ENCODE data around the gene CDADC1. TPM values are rescaled to one million over a fixed set of nuclear protein-coding genes. Genes with fewer than 3 reads are reported as not detected.

CDADC1 gene
- total RNA-seq, 1 experiment from 2014 or later: 19.3 TPM

DNA sequence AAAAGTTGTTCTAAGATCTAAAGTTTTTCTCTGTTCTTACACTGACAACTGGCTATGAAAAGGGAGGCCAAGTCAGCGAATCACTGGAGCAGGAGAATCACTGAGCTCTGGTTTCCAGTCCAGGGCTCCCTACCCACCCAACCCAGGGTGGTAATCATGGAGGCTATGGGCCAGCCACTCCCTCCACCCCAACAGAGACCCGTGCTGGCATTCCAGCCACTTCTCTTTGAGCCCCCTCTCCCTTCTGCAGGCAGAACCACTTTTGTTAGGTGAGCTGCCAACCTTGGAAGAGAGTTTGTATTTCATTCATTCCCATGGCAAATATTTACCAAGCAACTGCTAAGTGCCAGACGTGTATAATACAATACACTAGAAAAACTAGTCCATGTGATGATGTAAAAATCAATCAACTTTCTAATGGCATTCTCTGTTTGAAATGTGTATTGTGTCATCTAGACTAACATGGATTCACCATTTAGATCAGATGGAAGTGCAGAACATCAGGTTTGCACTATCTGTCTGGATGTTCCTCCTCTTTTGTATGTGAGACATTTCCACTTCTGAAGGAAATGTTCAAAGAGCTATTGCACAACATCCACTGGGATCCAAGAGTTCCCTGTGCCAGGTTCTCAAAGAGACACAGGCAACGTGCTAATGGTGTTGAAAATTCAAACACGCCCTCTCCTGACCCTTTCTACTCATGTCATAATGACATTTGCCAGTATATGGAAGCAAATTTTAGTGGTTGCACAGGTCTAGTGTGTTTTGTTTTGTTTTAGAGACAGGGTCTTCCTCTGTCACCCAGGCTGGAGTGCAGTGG, 22.3 kb upstream of the CDADC1 start:
- Histone ChIP-seq H4K20me1 (ENCODE audit: insufficient read depth, low read depth, low read length) (no peaks in the 10 kb centered on the region), H3K4me3 (ENCODE audit: low read length) (no peak overlapping the region), H2AFZ (ENCODE audit: low read length) (no peak overlapping the region), H3K79me2 (ENCODE audit: low read length) (no peaks in the 10 kb centered on the region), H3K9ac (ENCODE audit: low read length) (no peak overlapping the region), H3K4me1 (ENCODE audit: low read length) (no peaks in the 10 kb centered on the region), H3K9me3 (ENCODE audit: low read length) (no peaks in the 10 kb centered on the region), H3K36me3 (ENCODE audit: insufficient read depth, low read length) (no peaks in the 10 kb centered on the region), H3K27me3 (ENCODE audit: low read length) (no peaks in the 10 kb centered on the region), H3K27ac (ENCODE audit: low read length) (no peak overlapping the region), H3K4me2 (ENCODE audit: low read depth, low read length, poor library complexity, severe bottlenecking) (no peak overlapping the region), H3K9me2 (replicated peaks; ENCODE audit: insufficient read depth, low read length) (no peaks in the 10 kb centered on the region)
- DNase-seq: no peak

DNA sequence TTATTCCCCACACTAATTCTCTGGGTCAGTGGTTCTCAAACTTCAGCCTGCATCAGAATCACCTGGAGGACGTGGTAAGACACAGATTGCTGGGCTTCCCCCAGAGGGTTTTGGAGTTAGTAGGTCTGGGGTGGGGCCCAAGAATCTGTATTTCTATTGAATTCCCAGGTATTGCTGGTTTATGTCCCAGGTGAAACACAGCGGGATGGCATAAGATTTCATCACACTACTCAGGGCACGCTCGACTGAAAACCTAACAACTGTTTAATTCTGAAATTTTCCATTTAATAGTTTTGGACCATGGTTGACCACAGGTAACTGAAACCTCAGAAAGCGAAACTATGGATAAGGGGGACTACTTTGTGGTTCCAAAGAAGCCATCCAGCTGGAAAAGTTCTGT, 21.1 kb upstream of the CDADC1 start:
- Histone ChIP-seq H4K20me1 (ENCODE audit: insufficient read depth, low read depth, low read length) (no peaks in the 10 kb centered on the region), H3K4me1 (ENCODE audit: low read length) (no peaks in the 10 kb centered on the region), H3K9me2 (replicated peaks; ENCODE audit: insufficient read depth, low read length) (no peaks in the 10 kb centered on the region), H3K36me3 (ENCODE audit: insufficient read depth, low read length) (no peaks in the 10 kb centered on the region), H3K9me3 (ENCODE audit: low read length) (no peaks in the 10 kb centered on the region), H3K9ac (ENCODE audit: low read length) (no peak overlapping the region), H3K27me3 (ENCODE audit: low read length) (no peaks in the 10 kb centered on the region), H3K79me2 (ENCODE audit: low read length) (no peaks in the 10 kb centered on the region), H3K27ac (ENCODE audit: low read length) (no peak overlapping the region), H2AFZ (ENCODE audit: low read length) (no peak overlapping the region), H3K4me3 (ENCODE audit: low read length) (no peak overlapping the region), H3K4me2 (ENCODE audit: low read depth, low read length, poor library complexity, severe bottlenecking) (no peak overlapping the region)
- no peak for DNase-seq

DNA sequence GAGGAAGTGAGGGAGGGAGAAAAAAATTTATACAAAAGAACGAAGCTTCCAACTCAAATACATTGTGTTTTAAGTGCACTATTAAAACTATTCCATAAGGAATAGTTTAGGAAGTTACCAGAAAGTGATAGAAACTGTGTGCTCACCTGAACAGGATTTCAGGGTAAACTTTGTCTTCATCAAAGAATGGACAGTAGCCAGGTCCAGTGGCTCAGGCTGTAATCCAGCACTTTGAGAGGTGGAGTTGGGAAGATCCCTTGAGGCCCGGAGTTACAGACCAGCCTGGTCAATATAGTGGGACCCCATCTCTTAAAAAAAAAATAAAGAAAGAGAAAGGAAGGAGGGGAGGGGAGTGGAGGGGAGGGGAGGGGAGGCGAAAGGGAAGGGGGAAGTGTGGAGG, 13.0 kb upstream of the CDADC1 start:
- Histone ChIP-seq H3K4me2 (ENCODE audit: low read depth, low read length, poor library complexity, severe bottlenecking) (peak overlapping the region; percentile 12), H3K9me3 (ENCODE audit: low read length) (no peaks in the 10 kb centered on the region), H3K9ac (ENCODE audit: low read length) (no peak overlapping the region)

DNA sequence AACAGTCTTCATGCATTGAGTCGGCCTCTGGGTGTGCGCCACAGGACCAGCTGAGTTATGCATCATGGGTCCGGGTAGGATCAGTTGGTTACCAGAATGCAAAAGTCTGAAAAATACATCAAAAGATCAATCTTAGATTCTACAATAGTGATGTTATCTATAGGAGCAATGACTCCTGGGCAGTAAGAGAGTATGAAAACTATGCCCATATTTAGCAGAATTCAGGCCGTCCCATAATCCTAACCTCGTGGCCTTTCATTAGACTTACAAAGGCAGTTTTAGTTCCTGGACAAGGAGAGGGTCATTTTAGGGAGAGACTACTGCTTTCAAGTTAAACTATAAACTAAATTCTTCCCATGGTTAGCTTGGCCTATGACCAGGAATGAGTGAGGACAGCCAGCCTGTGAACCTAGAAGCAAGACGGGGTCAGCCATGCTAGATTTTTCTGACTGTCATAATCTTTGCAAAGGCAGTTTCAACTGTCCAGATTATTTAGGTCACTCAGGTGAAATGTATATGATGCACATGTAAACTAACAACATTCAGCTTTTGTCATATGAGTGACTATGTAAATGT, 11.8 kb upstream of the CDADC1 start:
- no peaks in the 10 kb centered on the region for H4K20me1 ChIP-seq (ENCODE audit: insufficient read depth, low read depth, low read length)

More for the DNA sequence above, 13.0 kb upstream of the CDADC1 start:
- no peak for DNase-seq
- no peaks in the 10 kb centered on the region for H4K20me1 ChIP-seq (ENCODE audit: insufficient read depth, low read depth, low read length)
- H3K27me3 ChIP-seq (ENCODE audit: low read length): no peaks in the 10 kb centered on the region
- peaks cover 36% of the 10 kb centered on the region for H3K4me1 ChIP-seq (ENCODE audit: low read length)
- H3K79me2 ChIP-seq (ENCODE audit: low read length): no peaks in the 10 kb centered on the region
- no peaks in the 10 kb centered on the region for H3K36me3 ChIP-seq (ENCODE audit: insufficient read depth, low read length)
- no peak overlapping the region for H3K4me3 ChIP-seq (ENCODE audit: low read length)
- H3K9me2 ChIP-seq (replicated peaks; ENCODE audit: insufficient read depth, low read length): no peaks in the 10 kb centered on the region
- no peak overlapping the region for H3K27ac ChIP-seq (ENCODE audit: low read length)
- no peak overlapping the region for H2AFZ ChIP-seq (ENCODE audit: low read length)

DNA sequence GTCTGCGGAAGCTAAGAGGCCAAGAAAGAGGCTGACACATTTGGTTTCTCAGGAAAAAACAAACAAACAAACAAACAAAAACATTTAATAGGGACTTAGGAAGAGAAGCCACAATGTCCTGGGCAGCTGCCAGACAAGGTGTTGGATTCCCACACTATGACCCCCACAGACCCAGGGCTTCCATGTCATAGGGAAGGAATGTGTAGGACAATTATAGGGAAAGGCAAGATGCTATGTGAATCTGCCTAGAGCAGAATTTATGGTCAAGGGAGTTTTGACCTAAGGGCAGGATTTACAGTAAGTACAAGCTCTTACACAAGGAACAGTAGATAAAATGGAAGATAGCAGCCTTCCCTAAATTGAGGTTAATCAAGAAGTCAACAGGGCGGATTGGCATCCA, 9.1 kb upstream of the CDADC1 start:
- Histone ChIP-seq H4K20me1 (ENCODE audit: insufficient read depth, low read depth, low read length) (no peaks in the 10 kb centered on the region), H2AFZ (ENCODE audit: low read length) (no peak overlapping the region), H3K79me2 (ENCODE audit: low read length) (no peaks in the 10 kb centered on the region), H3K36me3 (ENCODE audit: insufficient read depth, low read length) (no peaks in the 10 kb centered on the region), H3K4me1 (ENCODE audit: low read length) (peaks cover 38% of the 10 kb centered on the region), H3K9me2 (replicated peaks; ENCODE audit: insufficient read depth, low read length) (no peaks in the 10 kb centered on the region), H3K9me3 (ENCODE audit: low read length) (no peaks in the 10 kb centered on the region), H3K27me3 (ENCODE audit: low read length) (no peaks in the 10 kb centered on the region), H3K27ac (ENCODE audit: low read length) (no peak overlapping the region), H3K9ac (ENCODE audit: low read length) (no peak overlapping the region), H3K4me2 (ENCODE audit: low read depth, low read length, poor library complexity, severe bottlenecking) (no peak overlapping the region), H3K4me3 (ENCODE audit: low read length) (no peak overlapping the region)
- DNase-seq: no peak

More for the DNA sequence above, 11.8 kb upstream of the CDADC1 start:
- Histone ChIP-seq H3K9me3 (ENCODE audit: low read length) (no peaks in the 10 kb centered on the region), H3K9me2 (replicated peaks; ENCODE audit: insufficient read depth, low read length) (no peaks in the 10 kb centered on the region), H2AFZ (ENCODE audit: low read length) (no peak overlapping the region), H3K4me1 (ENCODE audit: low read length) (peaks cover 38% of the 10 kb centered on the region), H3K9ac (ENCODE audit: low read length) (no peak overlapping the region), H3K36me3 (ENCODE audit: insufficient read depth, low read length) (no peaks in the 10 kb centered on the region), H3K27me3 (ENCODE audit: low read length) (no peaks in the 10 kb centered on the region), H3K4me2 (ENCODE audit: low read depth, low read length, poor library complexity, severe bottlenecking) (no peak overlapping the region), H3K79me2 (ENCODE audit: low read length) (no peaks in the 10 kb centered on the region), H3K4me3 (ENCODE audit: low read length) (no peak overlapping the region), H3K27ac (ENCODE audit: low read length) (no peak overlapping the region)
- DNase-seq: no peak

DNA sequence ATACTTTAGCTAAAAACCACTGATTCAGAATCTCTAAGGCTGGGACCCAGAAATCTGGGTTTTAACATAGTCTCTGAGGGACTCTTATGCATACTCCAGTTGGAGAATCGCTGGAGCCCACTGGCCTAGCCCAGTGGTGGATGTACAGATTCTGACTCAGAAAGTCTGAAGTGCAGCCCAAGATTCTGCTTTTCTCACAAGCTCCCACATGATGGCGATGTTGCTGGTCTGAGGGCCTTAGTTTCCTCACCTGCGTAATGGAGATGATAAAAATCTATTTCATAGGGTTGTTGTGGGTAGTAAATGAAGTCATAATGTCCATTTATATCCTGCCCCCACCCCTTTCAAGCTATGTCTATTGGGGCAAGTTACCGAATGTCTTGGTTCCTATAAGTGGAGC, 7.7 kb upstream of the CDADC1 start:
- Histone ChIP-seq H3K27ac (ENCODE audit: low read length) (no peak overlapping the region), H3K79me2 (ENCODE audit: low read length) (no peaks in the 10 kb centered on the region), H3K36me3 (ENCODE audit: insufficient read depth, low read length) (no peaks in the 10 kb centered on the region), H3K4me3 (ENCODE audit: low read length) (no peak overlapping the region), H3K9ac (ENCODE audit: low read length) (no peak overlapping the region), H2AFZ (ENCODE audit: low read length) (no peak overlapping the region), H3K4me2 (ENCODE audit: low read depth, low read length, poor library complexity, severe bottlenecking) (no peak overlapping the region), H3K9me2 (replicated peaks; ENCODE audit: insufficient read depth, low read length) (no peaks in the 10 kb centered on the region), H3K4me1 (ENCODE audit: low read length) (peaks cover 26% of the 10 kb centered on the region), H3K9me3 (ENCODE audit: low read length) (no peaks in the 10 kb centered on the region), H4K20me1 (ENCODE audit: insufficient read depth, low read depth, low read length) (no peaks in the 10 kb centered on the region), H3K27me3 (ENCODE audit: low read length) (no peaks in the 10 kb centered on the region)
- peak; percentile 82 for DNase-seq

DNA sequence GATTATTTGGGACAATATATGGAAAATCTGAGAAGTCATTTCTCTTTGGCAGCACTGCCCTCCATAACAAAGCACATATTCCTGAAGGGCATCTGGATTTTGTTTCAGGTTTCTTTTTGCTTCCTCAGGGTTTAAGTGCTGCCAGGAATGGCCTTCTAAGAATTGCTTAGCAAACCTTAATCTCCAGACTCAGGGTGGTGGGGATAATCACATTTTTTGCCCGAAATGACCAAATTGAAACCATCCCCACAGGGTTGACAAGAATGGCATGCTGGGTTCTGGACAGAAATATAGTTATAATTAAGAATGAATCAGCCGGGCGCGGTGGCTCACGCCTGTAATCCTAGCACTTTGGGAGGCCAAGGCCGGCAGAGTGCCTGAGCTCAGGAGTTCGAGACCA, 6.4 kb upstream of the CDADC1 start:
- no peaks in the 10 kb centered on the region for H4K20me1 ChIP-seq (ENCODE audit: insufficient read depth, low read depth, low read length)
- no peaks in the 10 kb centered on the region for H3K27me3 ChIP-seq (ENCODE audit: low read length)
- no peaks in the 10 kb centered on the region for H3K9me2 ChIP-seq (replicated peaks; ENCODE audit: insufficient read depth, low read length)
- H3K9ac ChIP-seq (ENCODE audit: low read length): no peak overlapping the region
- no peaks in the 10 kb centered on the region for H3K9me3 ChIP-seq (ENCODE audit: low read length)
- no peaks in the 10 kb centered on the region for H3K36me3 ChIP-seq (ENCODE audit: insufficient read depth, low read length)
- H3K4me3 ChIP-seq (ENCODE audit: low read length): no peak overlapping the region
- no peak overlapping the region for H3K4me2 ChIP-seq (ENCODE audit: low read depth, low read length, poor library complexity, severe bottlenecking)
- peaks cover 13% of the 10 kb centered on the region for H3K4me1 ChIP-seq (ENCODE audit: low read length)
- no peaks in the 10 kb centered on the region for H3K79me2 ChIP-seq (ENCODE audit: low read length)
- H2AFZ ChIP-seq (ENCODE audit: low read length): no peak overlapping the region
- no peak for DNase-seq
- no peak overlapping the region for H3K27ac ChIP-seq (ENCODE audit: low read length)

DNA sequence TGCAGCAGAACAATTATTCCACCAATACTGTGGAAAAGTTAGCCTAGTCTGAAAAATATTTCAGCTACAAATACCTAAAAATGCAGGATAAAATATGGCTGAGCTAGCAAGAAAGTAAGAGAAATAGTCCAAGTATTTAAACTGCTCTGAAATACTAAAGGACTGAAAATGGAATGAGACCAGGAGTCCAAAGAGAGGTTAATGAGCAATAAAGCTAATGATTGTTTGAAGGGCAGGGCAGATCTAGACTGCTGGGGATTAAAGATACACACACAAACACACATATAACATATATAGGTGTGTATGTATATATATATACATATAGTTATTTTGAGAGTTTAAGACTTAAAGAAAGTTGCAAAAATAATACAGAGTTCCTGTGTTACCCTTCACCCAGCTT, 2.6 kb upstream of the CDADC1 start:
- Histone ChIP-seq H3K36me3 (ENCODE audit: insufficient read depth, low read length) (peaks cover 6% of the 10 kb centered on the region; the same call in 1 of the 2 replicates), H3K79me2 (ENCODE audit: low read length) (peaks cover 23% of the 10 kb centered on the region), H3K9me3 (ENCODE audit: low read length) (no peaks in the 10 kb centered on the region), H3K9me2 (replicated peaks; ENCODE audit: insufficient read depth, low read length) (no peaks in the 10 kb centered on the region), H3K4me2 (ENCODE audit: low read depth, low read length, poor library complexity, severe bottlenecking) (no peak overlapping the region), H3K9ac (ENCODE audit: low read length) (no peak overlapping the region), H3K4me1 (ENCODE audit: low read length) (peaks cover 28% of the 10 kb centered on the region), H3K4me3 (ENCODE audit: low read length) (no peak overlapping the region), H3K27me3 (ENCODE audit: low read length) (no peaks in the 10 kb centered on the region), H2AFZ (ENCODE audit: low read length) (no peak overlapping the region), H4K20me1 (ENCODE audit: insufficient read depth, low read depth, low read length) (no peaks in the 10 kb centered on the region), H3K27ac (ENCODE audit: low read length) (no peak overlapping the region)
- DNase-seq: no peak
